Activated CD8-positive, alpha-beta T cell treated with anti-CD3 and anti-CD28 coated beads for 36 hours (primary cell): ENCODE results near the gene COMP. TPM values are rescaled to one million over a fixed set of nuclear protein-coding genes. Genes with fewer than 3 reads are reported as not detected.

Source experiments
- ATAC-seq: fragments of 200-7000 bp; cut with Tn5 transposase; one replicate; pipeline ENCODE4 v1.10.0; 2021; ENCODE audit warnings: mild to moderate bottlenecking, moderate library complexity
- CTCF ChIA-PET: fragments of 350-600 bp; sonication (Branson Sonifier 250); formaldehyde crosslinking; loops from one replicate; lab custom pipeline; 2021; ENCODE audit warnings: antibody characterized with exemption; lab: Charles Lee
- POLR2A ChIA-PET: fragments of 350-600 bp; sonication (Branson Sonifier 250); formaldehyde crosslinking; loops from one replicate; lab custom pipeline; 2021; ENCODE audit warnings: antibody characterized with exemption; lab: Charles Lee
- DNase-seq: peaks from one replicate; pipeline ENCODE4 v3.0.0-alpha.2; 2020
- H3K27ac Mint-ChIP-seq: one replicate; pipeline ENCODE4 v1.8.0; 2021; ENCODE audit warnings: mild to moderate bottlenecking, mixed read lengths
- H3K27me3 Mint-ChIP-seq: one replicate; pipeline ENCODE4 v1.8.0; 2021; ENCODE audit warnings: mixed read lengths
- H3K36me3 Mint-ChIP-seq: one replicate; pipeline ENCODE4 v1.8.0; 2021; ENCODE audit warnings: low read depth, mixed read lengths
- H3K4me1 Mint-ChIP-seq: one replicate; pipeline ENCODE4 v1.8.0; 2021; ENCODE audit warnings: low read depth, mixed read lengths
- H3K4me3 Mint-ChIP-seq: one replicate; pipeline ENCODE4 v1.8.0; 2021; ENCODE audit warnings: mild to moderate bottlenecking, moderate library complexity, mixed read lengths
- H3K9me3 Mint-ChIP-seq: one replicate; pipeline ENCODE4 v1.8.0; 2021; ENCODE audit warnings: mixed read lengths
- intact Hi-C: fragments of 100-400 bp; cut with micrococcal nuclease; formaldehyde crosslinking; loops from one replicate; pipeline ENCODE4 v1.10.0; 2022
- total RNA-seq, 2 experiments: library from RNA; stranded (reverse); gene quantifications; one replicate each; pipeline ENCODE4 v1.2.3, GENCODE V29; 2021
- TF ChIP-seq, protein P1 (sequence below): fragments of 200-600 bp; IDR thresholded peaks from one replicate; pipeline ENCODE4 v1.8.0; 2022; ENCODE audit warnings: antibody characterized with exemption, mild to moderate bottlenecking

The COMP gene
- total RNA-seq, 2 experiments from 2014 or later, result not detected

GRCh38 chr19:18751571-18751970 is 39.5 kb downstream of the COMP start:
- H3K9me3 Mint-ChIP-seq, result no peaks in the 10 kb centered on the region
- ATAC-seq (no peak), DNase-seq (no peak)
- intact Hi-C loops, result no loop called here
- H3K4me3 Mint-ChIP-seq, result no peak overlapping the region
- CTCF ChIA-PET, result no interaction called here
- H3K27ac Mint-ChIP-seq, result no peak overlapping the region
- TF ChIP-seq, protein P1, sequence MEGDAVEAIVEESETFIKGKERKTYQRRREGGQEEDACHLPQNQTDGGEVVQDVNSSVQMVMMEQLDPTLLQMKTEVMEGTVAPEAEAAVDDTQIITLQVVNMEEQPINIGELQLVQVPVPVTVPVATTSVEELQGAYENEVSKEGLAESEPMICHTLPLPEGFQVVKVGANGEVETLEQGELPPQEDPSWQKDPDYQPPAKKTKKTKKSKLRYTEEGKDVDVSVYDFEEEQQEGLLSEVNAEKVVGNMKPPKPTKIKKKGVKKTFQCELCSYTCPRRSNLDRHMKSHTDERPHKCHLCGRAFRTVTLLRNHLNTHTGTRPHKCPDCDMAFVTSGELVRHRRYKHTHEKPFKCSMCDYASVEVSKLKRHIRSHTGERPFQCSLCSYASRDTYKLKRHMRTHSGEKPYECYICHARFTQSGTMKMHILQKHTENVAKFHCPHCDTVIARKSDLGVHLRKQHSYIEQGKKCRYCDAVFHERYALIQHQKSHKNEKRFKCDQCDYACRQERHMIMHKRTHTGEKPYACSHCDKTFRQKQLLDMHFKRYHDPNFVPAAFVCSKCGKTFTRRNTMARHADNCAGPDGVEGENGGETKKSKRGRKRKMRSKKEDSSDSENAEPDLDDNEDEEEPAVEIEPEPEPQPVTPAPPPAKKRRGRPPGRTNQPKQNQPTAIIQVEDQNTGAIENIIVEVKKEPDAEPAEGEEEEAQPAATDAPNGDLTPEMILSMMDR, result no peak
- H3K27me3 Mint-ChIP-seq, result no peaks in the 10 kb centered on the region
- POLR2A ChIA-PET, result interaction anchor here (1.2 kb wide), 1 partner anchor 10 kb away, joined by 4 read pairs; no protein-coding TSS in a partner anchor
- no peaks in the 10 kb centered on the region for H3K4me1 Mint-ChIP-seq
- peaks cover 5% of the 10 kb centered on the region for H3K36me3 Mint-ChIP-seq

DNA sequence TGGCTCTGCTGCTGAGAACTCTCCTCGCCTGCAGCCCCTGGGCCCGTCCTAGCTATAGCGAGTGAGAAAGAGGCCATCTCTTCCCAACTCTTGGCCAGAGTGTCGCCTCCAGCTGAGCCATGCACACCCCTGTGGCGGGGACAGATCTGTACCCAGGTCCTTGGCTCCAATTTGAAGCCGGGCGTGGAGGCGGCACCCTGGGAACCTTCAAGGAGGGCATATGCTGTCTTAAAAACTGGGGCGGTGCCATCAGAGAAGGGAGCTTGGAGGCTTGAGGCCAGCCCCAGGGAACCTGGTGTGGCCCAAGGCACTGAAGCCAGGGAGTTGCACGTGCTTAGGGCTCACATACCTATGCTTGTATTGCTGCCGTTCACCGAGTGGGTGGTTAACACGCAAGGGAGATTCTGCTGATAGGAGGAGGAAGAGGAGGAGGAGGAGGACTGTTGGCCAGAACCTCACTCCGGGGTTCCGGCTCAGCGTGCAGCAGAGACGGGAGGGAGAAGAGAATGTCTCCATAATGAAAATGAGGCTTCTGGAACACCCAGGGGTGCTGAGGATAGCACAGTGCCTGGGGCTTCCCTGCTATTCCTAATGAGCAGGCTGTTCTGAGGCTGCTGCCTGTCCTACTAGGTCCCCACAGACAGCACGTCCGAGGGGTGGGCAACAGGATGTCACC is 40.7 kb downstream of the COMP start:
- CTCF ChIA-PET, result no interaction called here
- intact Hi-C loops, result no loop called here

GRCh38 chr19:18749362-18750231 is 41.5 kb downstream of the COMP start:
- Mint-ChIP-seq H3K27ac (no peak overlapping the region), H3K27me3 (no peaks in the 10 kb centered on the region), H3K9me3 (no peaks in the 10 kb centered on the region), H3K4me1 (no peaks in the 10 kb centered on the region), H3K36me3 (peaks cover 5% of the 10 kb centered on the region), H3K4me3 (no peak overlapping the region)
- ATAC-seq, result no peak
- TF ChIP-seq, protein P1, result no peak
- POLR2A ChIA-PET, result interaction anchor here (0.7 kb wide), 1 partner anchor 22 kb away, joined by 3 read pairs; no protein-coding TSS in a partner anchor
- CTCF ChIA-PET, result no interaction called here
- no peak for DNase-seq
- intact Hi-C loops, result no loop called here

More for the DNA sequence above, 40.7 kb downstream of the COMP start:
- TF ChIP-seq, protein P1, result no peak
- Mint-ChIP-seq H3K27ac (no peak overlapping the region), H3K4me1 (no peaks in the 10 kb centered on the region), H3K27me3 (no peaks in the 10 kb centered on the region), H3K9me3 (no peaks in the 10 kb centered on the region), H3K4me3 (no peak overlapping the region), H3K36me3 (peaks cover 5% of the 10 kb centered on the region)
- POLR2A ChIA-PET, result interaction anchor here (0.7 kb wide), 1 partner anchor 21 kb away, joined by 3 read pairs; no protein-coding TSS in a partner anchor
- ATAC-seq (no peak), DNase-seq (no peak)

DNA sequence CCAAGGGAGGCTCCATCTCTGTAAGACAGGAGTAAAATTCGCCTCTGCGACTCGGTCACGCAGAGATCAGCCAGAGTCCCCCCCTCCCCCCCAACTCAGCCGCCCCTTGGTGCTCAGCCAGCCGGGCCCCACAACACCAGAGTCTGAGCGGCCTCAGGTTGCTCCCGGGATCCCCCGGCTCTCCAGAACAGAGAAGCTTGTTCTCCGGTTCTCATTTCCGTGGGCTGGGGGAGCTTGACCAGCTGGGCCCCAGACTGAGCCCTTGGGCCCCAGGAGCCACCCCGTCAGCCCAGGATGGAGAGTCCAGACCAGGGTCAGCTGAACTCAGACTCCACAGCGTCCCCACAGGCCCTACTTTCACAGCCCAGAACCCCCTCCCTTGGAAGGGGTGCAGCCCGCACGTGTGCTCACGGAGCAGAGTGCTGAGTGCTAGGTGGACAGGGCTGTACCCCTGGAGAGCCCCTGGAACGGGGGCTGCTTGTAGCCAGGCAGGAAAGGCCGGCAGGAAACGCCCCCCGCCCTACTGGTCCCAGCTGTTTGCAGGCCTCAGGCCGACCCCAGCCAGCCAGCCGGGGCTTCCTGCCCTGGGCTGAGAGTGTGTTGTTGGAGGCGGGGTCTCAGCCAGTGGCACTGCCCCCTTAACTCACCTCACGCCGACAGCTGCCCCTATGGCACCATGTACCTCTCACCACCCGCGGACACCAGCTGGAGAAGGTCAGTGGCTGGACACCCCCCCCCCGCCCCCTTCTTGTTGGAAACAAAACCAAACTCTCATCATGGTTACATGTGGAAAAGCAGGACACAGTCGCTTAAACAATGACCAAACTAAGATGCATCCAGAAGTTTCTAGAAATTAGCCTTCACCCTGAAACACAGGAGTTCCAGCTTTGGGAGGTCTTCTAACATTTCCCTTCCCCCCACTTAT is 44.4 kb downstream of the COMP start:
- Mint-ChIP-seq H3K36me3 (no peaks in the 10 kb centered on the region), H3K27ac (no peak overlapping the region), H3K4me3 (no peak overlapping the region), H3K9me3 (no peaks in the 10 kb centered on the region), H3K4me1 (no peaks in the 10 kb centered on the region), H3K27me3 (no peaks in the 10 kb centered on the region)
- ATAC-seq, result no peak
- TF ChIP-seq, protein P1, result no peak
- DNase-seq, result no peak
- ChIA-PET POLR2A (interaction anchor here (1.2 kb wide), 1 partner anchor 64 kb away, joined by 3 read pairs; the partner anchor contains the start of gene CRTC1), CTCF (interaction anchor here (1.2 kb wide), 1 partner anchor 21 kb away, joined by 3 read pairs; no protein-coding TSS in a partner anchor)
- intact Hi-C loops, result no loop called here
